LNCaP clone FGC (cell line): ENCODE measurements around the gene SDF2L1.
"Not testable (repeated sequence)": the region's sequence is repeated elsewhere in the genome, so short reads cannot be mapped to it uniquely, and the experiment has no call there.

Source experiments
- DNase-seq: peaks from one replicate; pipeline ENCODE4 v3.0.0-alpha.2; 2011; ENCODE audit warnings: low read depth
- H3K4me3 ChIP-seq: 2 replicates; pipeline ENCODE4 v1.5.1; 2011; ENCODE audit warnings: mild to moderate bottlenecking, low read depth, low read length, control low read depth
- TF ChIP-seq, protein P1 (sequence below): IDR thresholded peaks from 2 replicates; pipeline ENCODE4 v1.5.1; 2012; ENCODE audit warnings: mild to moderate bottlenecking; ENCODE audit not compliant: control insufficient read depth, insufficient read depth; ENCODE audit errors: extremely low read depth

Gene SDF2L1

DNA sequence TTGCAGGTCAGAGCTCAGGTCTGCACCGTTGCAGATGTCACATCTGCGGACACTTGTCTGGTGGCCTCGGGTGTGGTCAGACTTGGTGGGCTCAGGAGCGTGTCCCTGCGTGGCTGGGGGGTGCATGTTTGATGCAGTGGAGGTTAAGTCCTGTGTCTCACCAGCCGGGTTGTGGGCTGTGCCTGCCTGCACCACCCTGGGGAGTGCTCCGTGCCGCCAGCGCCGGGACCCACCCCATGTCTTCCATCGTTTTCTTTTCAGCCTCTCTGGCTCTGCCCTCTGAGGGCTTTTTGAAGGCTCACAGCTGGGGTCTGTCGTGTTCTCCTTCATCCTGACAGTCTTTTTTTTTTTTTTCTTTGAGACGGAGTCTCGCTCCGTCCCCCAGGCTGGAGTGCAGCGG lies 49.7 kb downstream of the SDF2L1 start:
- no peak for DNase-seq
- no peak overlapping the region for H3K4me3 ChIP-seq
- TF ChIP-seq, protein P1, sequence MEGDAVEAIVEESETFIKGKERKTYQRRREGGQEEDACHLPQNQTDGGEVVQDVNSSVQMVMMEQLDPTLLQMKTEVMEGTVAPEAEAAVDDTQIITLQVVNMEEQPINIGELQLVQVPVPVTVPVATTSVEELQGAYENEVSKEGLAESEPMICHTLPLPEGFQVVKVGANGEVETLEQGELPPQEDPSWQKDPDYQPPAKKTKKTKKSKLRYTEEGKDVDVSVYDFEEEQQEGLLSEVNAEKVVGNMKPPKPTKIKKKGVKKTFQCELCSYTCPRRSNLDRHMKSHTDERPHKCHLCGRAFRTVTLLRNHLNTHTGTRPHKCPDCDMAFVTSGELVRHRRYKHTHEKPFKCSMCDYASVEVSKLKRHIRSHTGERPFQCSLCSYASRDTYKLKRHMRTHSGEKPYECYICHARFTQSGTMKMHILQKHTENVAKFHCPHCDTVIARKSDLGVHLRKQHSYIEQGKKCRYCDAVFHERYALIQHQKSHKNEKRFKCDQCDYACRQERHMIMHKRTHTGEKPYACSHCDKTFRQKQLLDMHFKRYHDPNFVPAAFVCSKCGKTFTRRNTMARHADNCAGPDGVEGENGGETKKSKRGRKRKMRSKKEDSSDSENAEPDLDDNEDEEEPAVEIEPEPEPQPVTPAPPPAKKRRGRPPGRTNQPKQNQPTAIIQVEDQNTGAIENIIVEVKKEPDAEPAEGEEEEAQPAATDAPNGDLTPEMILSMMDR: no peak

- DNase-seq: not testable (repeated sequence)
Observed at GRCh38 chr22:21692856-21693255, 50.8 kb downstream of the SDF2L1 start.

GRCh38 chr22:21693333-21693998 lies 51.4 kb downstream of the SDF2L1 start:
- DNase-seq: no peak
- H3K4me3 ChIP-seq: no peak overlapping the region
- TF ChIP-seq, protein P1: no peak

More at GRCh38 chr22:21692856-21693255, 50.8 kb downstream of the SDF2L1 start:
- H3K4me3 ChIP-seq: not testable (repeated sequence)
